SJSA1 (cell line): ENCODE results near the gene EEA1. TPM values are rescaled to one million over a fixed set of nuclear protein-coding genes. Genes with fewer than 3 reads are reported as not detected.

ENCODE experiments used
- DNase-seq, 2 experiments: peaks; one replicate each; pipeline ENCODE4 v3.0.0-alpha.2; 2015 to 2020; ENCODE audit warnings: low spot score in 2 of 2, low read depth in 1 of 2
- H3K27ac ChIP-seq: fragments of 250-450 bp; sonication (Bioruptor Pico); 2 replicates; pipeline ENCODE4 v1.5.1; 2020; ENCODE audit warnings: mild to moderate bottlenecking, moderate library complexity
- H3K27me3 ChIP-seq: fragments of 250-450 bp; sonication (Bioruptor Pico); replicated peaks from 2 replicates; pipeline ENCODE4 v1.5.1; 2020; ENCODE audit warnings: mild to moderate bottlenecking, moderate library complexity
- H3K36me3 ChIP-seq: fragments of 250-450 bp; sonication (Bioruptor Pico); 2 replicates; pipeline ENCODE4 v1.5.1; 2020; ENCODE audit warnings: mild to moderate bottlenecking
- H3K4me1 ChIP-seq: fragments of 250-450 bp; sonication (Bioruptor Pico); replicated peaks from 2 replicates; pipeline ENCODE4 v1.6.1; 2021; ENCODE audit warnings: mild to moderate bottlenecking
- H3K4me3 ChIP-seq: fragments of 250-450 bp; sonication (Bioruptor Pico); 2 replicates; pipeline ENCODE4 v1.5.1; 2020; ENCODE audit warnings: mild to moderate bottlenecking
- H3K9me3 ChIP-seq: fragments of 250-450 bp; sonication (Bioruptor Pico); replicated peaks from 2 replicates; pipeline ENCODE4 v1.5.1; 2020; ENCODE audit warnings: mild to moderate bottlenecking
- total RNA-seq: library from RNA; depleted of rRNA; stranded (reverse); fragments of >200 nt; shearing (Covaris generic); gene quantifications from 2 replicates; pipeline ENCODE4 v1.2.3, GENCODE V29; 2014; rRNA removed

EEA1 gene
- total RNA-seq, 1 experiment from 2014 or later = 19.0 TPM

DNA sequence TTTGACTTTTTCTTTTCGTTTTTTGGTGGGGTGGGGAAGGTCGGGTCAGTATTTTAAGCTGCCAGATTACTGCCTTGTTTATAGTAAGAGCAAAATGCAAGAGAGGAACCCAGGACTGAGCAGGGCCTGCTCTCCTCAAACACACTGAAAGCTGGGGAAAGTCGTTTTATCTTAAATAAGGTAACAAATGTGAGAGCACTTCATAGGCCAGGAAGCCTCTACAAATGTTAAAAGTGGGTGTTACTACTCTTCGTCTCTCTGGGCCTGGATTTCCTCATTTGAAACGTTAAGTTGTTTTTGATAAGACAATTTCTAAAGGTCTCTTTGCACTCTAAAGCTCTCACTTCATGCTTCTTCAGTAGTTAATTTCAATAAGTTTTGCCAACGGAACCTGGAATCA, 192.5 kb downstream of the EEA1 start:
- DNase-seq = no peak
- Histone ChIP-seq H3K4me3 (no peak overlapping the region), H3K27ac (no peak overlapping the region), H3K9me3 (no peaks in the 10 kb centered on the region), H3K27me3 (no peaks in the 10 kb centered on the region), H3K36me3 (no peaks in the 10 kb centered on the region), H3K4me1 (no peaks in the 10 kb centered on the region)

DNA sequence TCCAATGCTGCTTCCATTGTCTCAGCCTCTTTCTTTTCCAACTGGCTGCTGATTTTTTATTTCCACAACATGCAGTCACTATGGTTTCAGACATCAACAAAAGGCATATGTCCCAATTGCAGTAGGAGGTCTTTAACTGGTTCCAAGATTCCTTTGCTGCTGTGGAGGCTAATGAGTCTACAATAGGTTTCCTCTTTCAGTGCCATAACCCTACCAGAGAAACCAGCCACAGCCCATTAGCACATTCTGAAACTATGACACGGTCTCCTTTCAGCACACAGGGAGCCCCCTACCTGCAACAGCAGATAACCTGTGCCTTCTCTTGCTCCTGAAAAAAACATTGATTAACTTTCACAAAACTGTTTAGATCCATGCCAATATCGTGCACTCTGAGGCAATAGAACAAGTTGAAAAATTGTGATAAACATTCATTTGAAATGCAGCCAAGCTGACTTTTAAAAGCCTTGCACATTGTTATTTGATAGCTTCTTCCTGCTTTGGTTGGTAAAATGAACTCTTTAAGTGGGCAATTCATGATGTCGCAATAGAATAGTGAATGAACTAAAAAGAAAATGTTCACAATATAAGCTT, 193.9 kb downstream of the EEA1 start:
- no peaks in the 10 kb centered on the region for H3K27me3 ChIP-seq
- no peak overlapping the region for H3K27ac ChIP-seq
- H3K4me3 ChIP-seq = no peak overlapping the region
- no peaks in the 10 kb centered on the region for H3K9me3 ChIP-seq
- H3K36me3 ChIP-seq = no peaks in the 10 kb centered on the region
- no peaks in the 10 kb centered on the region for H3K4me1 ChIP-seq
- DNase-seq = no peak

DNA sequence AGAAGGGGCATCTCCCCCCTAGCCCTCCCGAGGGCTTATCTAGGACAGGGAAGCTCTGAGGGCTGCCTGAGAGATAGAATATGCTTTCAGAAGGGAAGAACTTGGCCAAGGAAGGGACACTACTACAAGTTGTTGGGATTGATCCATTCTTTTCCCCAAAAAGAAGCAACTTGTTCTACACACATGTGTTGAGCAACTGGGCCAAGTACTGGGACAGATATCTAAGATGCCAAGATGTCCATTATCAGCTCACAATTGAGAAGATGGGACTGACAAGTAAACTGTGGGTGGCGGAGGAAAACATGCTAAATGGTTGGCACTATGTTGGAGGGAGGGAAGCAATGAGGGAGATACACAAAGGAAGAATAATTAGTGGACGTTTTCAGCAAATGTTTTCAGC, 195.4 kb downstream of the EEA1 start:
- Histone ChIP-seq H3K4me3 (no peak overlapping the region), H3K9me3 (no peaks in the 10 kb centered on the region), H3K4me1 (no peaks in the 10 kb centered on the region), H3K36me3 (no peaks in the 10 kb centered on the region), H3K27me3 (no peaks in the 10 kb centered on the region), H3K27ac (no peak overlapping the region)
- DNase-seq = no peak

DNA sequence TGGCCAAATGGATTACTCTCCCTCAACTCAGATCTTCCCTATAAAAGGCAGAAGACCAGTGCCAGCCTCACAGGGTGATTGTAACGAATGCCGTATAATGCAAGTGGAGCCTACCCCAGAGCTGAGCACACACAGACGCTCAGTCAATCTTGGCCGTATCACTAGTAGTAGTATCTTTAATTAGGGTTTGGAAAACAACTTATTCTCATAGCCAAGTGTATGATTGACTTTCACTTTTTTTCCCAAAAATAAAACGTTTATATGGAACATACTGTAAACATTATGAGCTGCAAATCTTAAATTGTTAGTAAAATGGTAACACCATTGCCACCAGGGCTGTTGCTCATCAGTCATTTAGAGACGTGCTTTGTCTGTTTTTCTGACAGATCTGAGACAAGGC, 195.9 kb downstream of the EEA1 start:
- DNase-seq = no peak
- H3K27me3 ChIP-seq = no peaks in the 10 kb centered on the region
- H3K4me3 ChIP-seq = no peak overlapping the region
- H3K9me3 ChIP-seq = no peaks in the 10 kb centered on the region
- no peaks in the 10 kb centered on the region for H3K4me1 ChIP-seq
- H3K27ac ChIP-seq = no peak overlapping the region
- no peaks in the 10 kb centered on the region for H3K36me3 ChIP-seq

DNA sequence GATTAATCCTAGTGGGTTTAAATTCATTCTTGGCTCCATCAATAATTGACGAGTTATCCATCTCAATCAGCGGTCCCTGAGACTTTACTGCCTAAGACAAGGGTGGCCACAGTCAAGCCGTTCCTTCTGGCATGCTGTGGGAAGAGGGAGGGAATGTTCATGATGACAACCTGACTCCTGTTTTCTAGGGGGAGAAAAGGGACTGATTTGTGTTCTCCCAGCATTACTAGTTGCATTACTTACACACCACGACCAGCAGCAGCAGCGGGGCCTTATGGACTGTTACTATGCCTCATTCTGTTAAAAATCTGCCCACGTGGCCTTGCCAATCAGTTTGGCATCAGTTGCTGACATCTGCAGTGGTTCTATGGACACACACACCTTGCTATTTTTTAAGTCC, 196.4 kb downstream of the EEA1 start:
- no peaks in the 10 kb centered on the region for H3K27me3 ChIP-seq
- H3K27ac ChIP-seq = no peak overlapping the region
- no peak for DNase-seq
- H3K4me1 ChIP-seq = no peaks in the 10 kb centered on the region
- no peak overlapping the region for H3K4me3 ChIP-seq
- no peaks in the 10 kb centered on the region for H3K36me3 ChIP-seq
- no peaks in the 10 kb centered on the region for H3K9me3 ChIP-seq

DNA sequence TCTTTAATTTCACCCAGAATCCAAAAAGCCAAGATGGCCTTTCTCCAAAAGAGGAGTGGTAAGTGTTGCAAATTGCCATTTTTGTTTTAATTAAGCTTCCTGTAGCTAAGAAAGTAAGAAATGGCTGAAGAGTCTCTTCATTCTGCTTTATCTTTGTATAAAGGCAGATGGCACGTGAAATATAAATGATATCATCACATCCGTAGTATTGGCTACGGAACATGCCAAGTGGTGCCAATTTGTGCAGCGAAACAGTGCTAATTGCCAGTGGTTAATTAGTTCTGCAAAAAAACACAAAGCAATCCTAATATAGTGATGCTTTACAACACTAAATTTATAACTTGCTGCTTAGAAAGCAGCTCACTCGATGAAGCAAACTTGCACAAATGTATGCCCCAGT, 196.9 kb downstream of the EEA1 start:
- H3K27ac ChIP-seq = no peak overlapping the region
- H3K27me3 ChIP-seq = no peaks in the 10 kb centered on the region
- H3K9me3 ChIP-seq = no peaks in the 10 kb centered on the region
- DNase-seq = no peak
- no peaks in the 10 kb centered on the region for H3K36me3 ChIP-seq
- H3K4me3 ChIP-seq = no peak overlapping the region
- H3K4me1 ChIP-seq = no peaks in the 10 kb centered on the region

DNA sequence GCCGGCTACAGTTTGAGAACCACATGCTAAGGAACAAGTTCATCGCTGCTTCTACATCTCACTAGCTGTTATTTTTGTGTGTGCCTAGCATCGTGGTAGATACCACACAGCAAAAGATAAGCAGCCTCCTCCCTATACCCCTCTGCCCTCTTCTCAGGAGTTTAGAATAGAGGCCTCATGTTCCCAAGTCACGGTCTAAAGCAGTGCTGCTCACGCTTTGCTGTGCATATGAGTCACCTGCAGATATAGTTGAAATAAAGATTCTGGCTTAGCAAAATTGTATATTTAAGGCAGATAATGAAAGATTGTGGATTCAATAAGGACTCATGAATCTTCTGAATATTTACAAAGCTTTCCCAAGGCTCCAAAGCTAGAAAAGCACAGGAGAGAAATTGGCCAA, 198.3 kb downstream of the EEA1 start:
- Histone ChIP-seq H3K27me3 (no peaks in the 10 kb centered on the region), H3K4me1 (no peaks in the 10 kb centered on the region), H3K4me3 (no peak overlapping the region), H3K36me3 (no peaks in the 10 kb centered on the region), H3K27ac (no peak overlapping the region), H3K9me3 (no peaks in the 10 kb centered on the region)
- DNase-seq = no peak

DNA sequence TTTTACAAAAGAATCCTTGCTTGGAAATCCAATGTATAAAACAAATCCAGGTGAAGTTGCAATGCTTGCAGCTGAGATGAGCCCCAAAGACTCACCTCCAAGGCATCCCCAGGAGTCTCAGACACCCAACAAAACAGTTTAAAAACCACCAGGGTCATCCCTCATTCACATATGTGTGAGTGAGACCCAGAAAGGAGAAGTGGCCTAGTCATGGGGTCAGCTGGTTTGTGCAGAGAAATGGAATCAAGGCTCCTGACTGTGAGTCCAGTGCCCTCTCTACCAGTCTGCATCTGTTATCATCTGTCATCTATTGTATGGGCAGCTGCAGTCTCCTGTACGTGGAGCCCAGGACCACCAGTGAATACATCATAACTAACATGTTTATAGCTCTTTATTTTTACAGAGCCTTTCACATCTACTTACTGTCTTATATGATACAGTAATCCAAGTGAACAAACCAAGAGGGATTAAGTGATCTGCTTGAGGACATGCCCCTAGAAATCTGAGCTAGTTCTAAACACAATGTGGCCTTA, 199.3 kb downstream of the EEA1 start:
- H3K27me3 ChIP-seq = no peaks in the 10 kb centered on the region
- no peaks in the 10 kb centered on the region for H3K36me3 ChIP-seq
- no peak overlapping the region for H3K27ac ChIP-seq
- no peaks in the 10 kb centered on the region for H3K4me1 ChIP-seq
- H3K9me3 ChIP-seq = no peaks in the 10 kb centered on the region
- DNase-seq = no peak
- no peak overlapping the region for H3K4me3 ChIP-seq

DNA sequence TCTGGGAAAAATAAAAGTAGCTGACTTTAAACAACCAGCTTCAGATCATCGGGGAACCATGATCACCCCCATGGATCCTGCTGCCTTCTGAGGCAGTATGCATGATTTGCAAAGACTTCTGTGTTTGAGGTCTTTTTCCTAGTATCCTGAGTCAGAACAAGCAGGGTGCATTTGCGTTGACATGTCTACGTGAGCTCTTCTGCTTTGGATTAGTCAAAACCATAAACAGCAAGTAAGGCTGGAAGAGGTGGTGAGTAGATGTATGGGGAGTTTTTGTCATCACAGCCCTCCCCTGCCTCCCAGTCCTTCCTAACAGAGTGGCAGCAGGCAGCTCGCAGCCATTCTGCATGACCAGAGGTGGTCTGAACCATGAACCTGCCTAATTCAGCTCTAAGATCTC, 202.2 kb downstream of the EEA1 start:
- Histone ChIP-seq H3K27ac (no peak overlapping the region), H3K4me1 (no peaks in the 10 kb centered on the region), H3K4me3 (no peak overlapping the region), H3K9me3 (no peaks in the 10 kb centered on the region), H3K27me3 (no peaks in the 10 kb centered on the region), H3K36me3 (no peaks in the 10 kb centered on the region)
- no peak for DNase-seq

DNA sequence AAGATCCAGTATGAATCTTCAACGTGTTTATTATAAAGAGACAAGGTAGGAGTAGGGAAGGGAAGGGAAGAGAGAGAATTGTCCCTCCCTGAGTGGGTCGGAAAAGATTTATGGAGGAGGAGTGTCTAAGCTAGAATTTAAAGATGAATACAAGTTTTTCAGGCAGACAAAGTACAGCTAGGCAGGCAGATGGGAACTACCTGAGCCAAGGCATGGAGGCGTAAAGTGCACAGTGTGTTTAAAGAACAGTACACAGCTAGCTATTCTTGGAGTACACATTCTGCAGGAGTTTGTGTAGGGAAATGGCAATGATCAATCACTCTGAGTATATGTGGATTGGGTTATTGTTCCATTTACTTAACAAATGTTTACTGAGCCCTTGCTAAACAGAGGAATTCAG, 206.2 kb downstream of the EEA1 start:
- Histone ChIP-seq H3K4me3 (no peak overlapping the region), H3K9me3 (no peaks in the 10 kb centered on the region), H3K36me3 (no peaks in the 10 kb centered on the region), H3K27ac (no peak overlapping the region), H3K4me1 (no peaks in the 10 kb centered on the region), H3K27me3 (no peaks in the 10 kb centered on the region)
- no peak for DNase-seq

DNA sequence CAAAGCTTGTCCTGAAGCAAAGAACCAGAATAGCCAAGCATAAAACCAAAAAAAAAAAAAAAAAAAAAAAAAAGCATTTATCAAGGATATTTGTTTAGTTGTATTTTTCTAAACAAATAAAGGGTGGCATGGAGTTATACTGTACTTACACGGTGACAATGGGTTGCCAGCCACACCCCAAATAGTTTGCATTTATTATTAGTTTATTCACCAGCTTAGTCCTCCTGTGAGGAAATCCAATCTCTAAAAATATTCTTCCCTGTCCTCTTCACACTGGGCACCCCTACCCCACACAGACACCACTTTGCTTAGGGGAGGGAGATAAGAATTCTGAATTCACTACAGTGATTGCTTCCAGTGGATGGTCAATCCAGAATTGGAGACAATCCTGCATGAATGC, 207.4 kb downstream of the EEA1 start:
- Histone ChIP-seq H3K9me3 (no peaks in the 10 kb centered on the region), H3K27ac (no peak overlapping the region), H3K36me3 (no peaks in the 10 kb centered on the region), H3K4me1 (no peaks in the 10 kb centered on the region), H3K4me3 (no peak overlapping the region), H3K27me3 (no peaks in the 10 kb centered on the region)
- no peak for DNase-seq

DNA sequence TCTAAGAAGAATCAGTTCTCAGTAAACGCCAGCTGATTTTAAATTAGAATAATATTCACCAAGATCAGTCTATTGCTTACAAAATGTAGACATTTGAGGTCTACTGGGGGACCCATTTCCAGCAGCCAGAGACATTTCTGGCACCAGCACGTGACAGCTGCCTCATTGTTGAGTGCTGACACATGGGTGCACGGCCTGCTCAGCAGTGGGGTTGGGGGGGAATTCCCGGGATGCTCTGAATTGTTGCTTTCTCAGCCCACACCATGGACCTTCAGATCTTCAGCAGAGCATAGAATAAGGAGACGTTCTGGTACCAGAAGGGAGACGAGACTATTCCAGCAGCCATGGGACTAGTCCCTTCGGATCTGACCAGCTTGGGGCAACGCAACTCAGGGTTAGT, 208.0 kb downstream of the EEA1 start:
- no peak for DNase-seq
- H3K4me3 ChIP-seq = no peak overlapping the region
- no peaks in the 10 kb centered on the region for H3K27me3 ChIP-seq
- no peaks in the 10 kb centered on the region for H3K36me3 ChIP-seq
- no peaks in the 10 kb centered on the region for H3K4me1 ChIP-seq
- no peak overlapping the region for H3K27ac ChIP-seq
- H3K9me3 ChIP-seq = no peaks in the 10 kb centered on the region

Other genes with a start within 250 kb of the EEA1 start
- gene PLEKHG7, start 226.3 kb downstream of the EEA1 start, total RNA-seq = not detected in 2 replicates